SK-N-SH treated with all-trans-retinoic acid at 6 μM for 48 hours (cell line): ENCODE measurements around the gene KMT2D.

ENCODE experiments used
- ATAC-seq: fragments of 200-7000 bp; cut with Tn5 transposase; 3 replicates; pipeline ENCODE4 v1.9.1; 2020; ENCODE audit warnings: mild to moderate bottlenecking, moderate library complexity
- ARNTL ChIP-seq: fragments of 450-650 bp; formaldehyde crosslinking; IDR thresholded peaks from 2 replicates; pipeline ENCODE4 v1.5.0; 2020; ENCODE audit warnings: low read depth, mild to moderate bottlenecking, moderate library complexity, borderline replicate concordance
- BACH2 ChIP-seq: fragments of 250-450 bp; sonication (Bioruptor Pico); IDR thresholded peaks from 2 replicates; pipeline ENCODE4 v1.9.0; 2021; ENCODE audit warnings: mild to moderate bottlenecking, borderline replicate concordance
- CREB5 ChIP-seq: fragments of 250-450 bp; sonication (Bioruptor Pico); IDR thresholded peaks from 2 replicates; pipeline ENCODE4 v1.5.1; 2020; ENCODE audit warnings: low read depth, mild to moderate bottlenecking, moderate library complexity
- CSDC2 ChIP-seq: fragments of 250-450 bp; sonication (Bioruptor Pico); IDR thresholded peaks from 2 replicates; pipeline ENCODE4 v1.5.0; 2020; ENCODE audit warnings: mild to moderate bottlenecking, moderate library complexity
- CSRNP3 ChIP-seq: fragments of 250-450 bp; sonication (Bioruptor Pico); IDR thresholded peaks from 2 replicates; pipeline ENCODE4 v1.5.1; 2021; ENCODE audit warnings: mild to moderate bottlenecking, moderate library complexity
- ESRRG ChIP-seq: fragments of 250-450 bp; sonication (Bioruptor Pico); IDR thresholded peaks from 2 replicates; pipeline ENCODE4 v1.6.1; 2021; ENCODE audit warnings: mild to moderate bottlenecking
- GLIS3 ChIP-seq: fragments of 250-450 bp; sonication (Bioruptor Pico); IDR thresholded peaks from 2 replicates; pipeline ENCODE4 v1.5.0; 2020; ENCODE audit warnings: mild to moderate bottlenecking, moderate library complexity
- ISL1 ChIP-seq: fragments of 250-450 bp; sonication (Bioruptor Pico); IDR thresholded peaks from 2 replicates; pipeline ENCODE4 v2.1.2; 2022; ENCODE audit warnings: mild to moderate bottlenecking, moderate library complexity
- OSR1 ChIP-seq: fragments of 250-450 bp; sonication (Bioruptor Pico); IDR thresholded peaks from 2 replicates; pipeline ENCODE4 v1.8.0; 2022; ENCODE audit warnings: moderate library complexity, mild to moderate bottlenecking, inconsistent platforms
- PPARA ChIP-seq: fragments of 250-450 bp; sonication (Bioruptor Pico); IDR thresholded peaks from 2 replicates; pipeline ENCODE4 v1.5.0; 2020; ENCODE audit warnings: mild to moderate bottlenecking, borderline replicate concordance
- RARB ChIP-seq: fragments of 250-450 bp; sonication (Bioruptor Pico); IDR thresholded peaks from 2 replicates; pipeline ENCODE4 v1.8.0; 2021; ENCODE audit warnings: mild to moderate bottlenecking, moderate library complexity
- SNAI2 ChIP-seq: fragments of 250-450 bp; sonication (Bioruptor Pico); IDR thresholded peaks from 2 replicates; pipeline ENCODE4 v1.5.0; 2020; ENCODE audit warnings: mild to moderate bottlenecking, moderate library complexity
- TCF4 ChIP-seq: fragments of 250-450 bp; sonication (Bioruptor Pico); IDR thresholded peaks from 2 replicates; pipeline ENCODE4 v1.8.0; 2021; ENCODE audit warnings: mild to moderate bottlenecking, moderate library complexity, borderline replicate concordance
- TOX ChIP-seq: fragments of 250-450 bp; sonication (Bioruptor Pico); IDR thresholded peaks from 2 replicates; pipeline ENCODE4 v1.8.0; 2021; ENCODE audit warnings: mild to moderate bottlenecking, moderate library complexity, borderline replicate concordance
- TSHZ2 ChIP-seq: fragments of 250-450 bp; sonication (Bioruptor Pico); IDR thresholded peaks from 2 replicates; pipeline ENCODE4 v1.5.0; 2020; ENCODE audit warnings: mild to moderate bottlenecking, moderate library complexity
- ZC3H10 ChIP-seq: fragments of 250-450 bp; sonication (Bioruptor Pico); IDR thresholded peaks from 2 replicates; pipeline ENCODE4 v1.5.1; 2021; ENCODE audit warnings: mild to moderate bottlenecking, moderate library complexity
- ZFP3 ChIP-seq: fragments of 250-450 bp; sonication (Bioruptor Pico); IDR thresholded peaks from 2 replicates; pipeline ENCODE4 v1.5.0; 2020; ENCODE audit warnings: mild to moderate bottlenecking, moderate library complexity
- ZFP30 ChIP-seq: fragments of 450-650 bp; formaldehyde crosslinking; IDR thresholded peaks from 2 replicates; pipeline ENCODE4 v1.5.0; 2022; ENCODE audit warnings: mild to moderate bottlenecking, moderate library complexity
- ZNF70 ChIP-seq: fragments of 450-650 bp; formaldehyde crosslinking; IDR thresholded peaks from 2 replicates; pipeline ENCODE4 v1.5.0; 2020; ENCODE audit warnings: mild to moderate bottlenecking, moderate library complexity
- ZNF8 ChIP-seq: fragments of 450-650 bp; formaldehyde crosslinking; IDR thresholded peaks from 2 replicates; pipeline ENCODE4 v1.5.0; 2020; ENCODE audit warnings: mild to moderate bottlenecking, moderate library complexity
- TF ChIP-seq, protein P1 (sequence below): fragments of 250-450 bp; sonication (Bioruptor Pico); IDR thresholded peaks from 2 replicates; pipeline ENCODE4 v1.8.0; 2020; ENCODE audit warnings: mild to moderate bottlenecking, moderate library complexity, borderline replicate concordance

Gene KMT2D

DNA sequence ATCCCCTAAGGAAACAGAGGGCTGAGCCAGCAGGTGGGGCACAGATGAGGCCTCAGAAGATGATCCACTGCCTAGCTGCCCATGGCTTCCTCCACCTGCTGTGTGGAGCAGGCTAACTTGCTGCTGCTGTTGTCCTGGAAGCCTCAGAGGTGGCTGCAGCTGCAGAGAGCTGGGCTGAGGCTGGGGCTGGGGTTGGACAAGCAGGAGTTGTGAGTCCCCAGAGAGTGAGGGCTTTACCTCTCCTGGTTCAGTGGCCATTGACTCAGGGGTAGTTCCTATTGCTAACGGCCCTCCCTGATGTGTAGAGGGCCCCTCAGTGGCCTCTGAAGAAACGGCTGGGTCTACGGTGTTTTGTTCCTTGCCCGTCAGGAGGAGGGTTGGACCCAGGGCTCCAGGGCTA is 28.3 kb downstream of the KMT2D start (continued):
- TF ChIP-seq TCF4 (CRISPR knock-in tag) (no peak), PPARA (CRISPR knock-in tag) (no peak), GLIS3 (no peak), RARB (no peak), ZNF8 (CRISPR knock-in tag) (no peak), ZFP30 (CRISPR knock-in tag) (no peak), ESRRG (CRISPR knock-in tag) (no peak), CREB5 (CRISPR knock-in tag) (no peak)
- TF ChIP-seq, protein P1, sequence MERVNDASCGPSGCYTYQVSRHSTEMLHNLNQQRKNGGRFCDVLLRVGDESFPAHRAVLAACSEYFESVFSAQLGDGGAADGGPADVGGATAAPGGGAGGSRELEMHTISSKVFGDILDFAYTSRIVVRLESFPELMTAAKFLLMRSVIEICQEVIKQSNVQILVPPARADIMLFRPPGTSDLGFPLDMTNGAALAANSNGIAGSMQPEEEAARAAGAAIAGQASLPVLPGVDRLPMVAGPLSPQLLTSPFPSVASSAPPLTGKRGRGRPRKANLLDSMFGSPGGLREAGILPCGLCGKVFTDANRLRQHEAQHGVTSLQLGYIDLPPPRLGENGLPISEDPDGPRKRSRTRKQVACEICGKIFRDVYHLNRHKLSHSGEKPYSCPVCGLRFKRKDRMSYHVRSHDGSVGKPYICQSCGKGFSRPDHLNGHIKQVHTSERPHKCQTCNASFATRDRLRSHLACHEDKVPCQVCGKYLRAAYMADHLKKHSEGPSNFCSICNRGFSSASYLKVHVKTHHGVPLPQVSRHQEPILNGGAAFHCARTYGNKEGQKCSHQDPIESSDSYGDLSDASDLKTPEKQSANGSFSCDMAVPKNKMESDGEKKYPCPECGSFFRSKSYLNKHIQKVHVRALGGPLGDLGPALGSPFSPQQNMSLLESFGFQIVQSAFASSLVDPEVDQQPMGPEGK (CRISPR knock-in tag) = no peak

DNA sequence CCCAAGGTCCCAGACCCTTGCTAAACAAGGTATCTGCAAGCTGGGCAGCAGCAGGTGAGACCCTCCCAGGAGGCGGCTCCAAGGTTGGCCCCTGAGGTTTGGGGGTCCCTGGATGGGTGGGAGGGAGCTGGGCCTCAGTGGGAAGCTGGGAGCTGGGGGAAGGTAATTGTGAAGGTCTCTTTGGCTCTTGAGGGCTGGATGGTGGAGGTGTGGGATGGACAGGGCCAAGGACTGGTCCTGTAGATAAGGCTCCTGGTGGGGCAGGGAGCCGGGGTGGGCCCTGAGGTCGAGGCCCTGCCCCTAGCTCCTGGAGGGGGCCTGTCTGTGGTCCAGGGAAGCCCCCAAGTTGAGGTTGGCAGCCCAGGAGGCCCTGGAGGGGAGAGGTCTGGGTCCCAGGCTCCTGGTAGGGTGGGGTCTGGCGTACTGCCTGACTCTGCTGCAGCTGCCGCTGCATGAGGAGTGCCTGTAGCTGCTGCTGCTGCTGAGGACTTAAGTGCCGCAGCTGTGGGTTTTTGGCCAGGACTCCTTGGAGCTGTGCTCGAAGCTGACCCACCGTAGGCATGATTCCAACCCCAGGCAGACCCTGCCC is 28.9 kb downstream of the KMT2D start:
- no peak for ATAC-seq
- TF ChIP-seq ZFP30 (CRISPR knock-in tag) (no peak), ARNTL (CRISPR knock-in tag) (no peak), OSR1 (CRISPR knock-in tag) (no peak), ZNF70 (CRISPR knock-in tag) (no peak), TSHZ2 (CRISPR knock-in tag) (no peak)
- TF ChIP-seq, protein P1 (CRISPR knock-in tag) = no peak

DNA sequence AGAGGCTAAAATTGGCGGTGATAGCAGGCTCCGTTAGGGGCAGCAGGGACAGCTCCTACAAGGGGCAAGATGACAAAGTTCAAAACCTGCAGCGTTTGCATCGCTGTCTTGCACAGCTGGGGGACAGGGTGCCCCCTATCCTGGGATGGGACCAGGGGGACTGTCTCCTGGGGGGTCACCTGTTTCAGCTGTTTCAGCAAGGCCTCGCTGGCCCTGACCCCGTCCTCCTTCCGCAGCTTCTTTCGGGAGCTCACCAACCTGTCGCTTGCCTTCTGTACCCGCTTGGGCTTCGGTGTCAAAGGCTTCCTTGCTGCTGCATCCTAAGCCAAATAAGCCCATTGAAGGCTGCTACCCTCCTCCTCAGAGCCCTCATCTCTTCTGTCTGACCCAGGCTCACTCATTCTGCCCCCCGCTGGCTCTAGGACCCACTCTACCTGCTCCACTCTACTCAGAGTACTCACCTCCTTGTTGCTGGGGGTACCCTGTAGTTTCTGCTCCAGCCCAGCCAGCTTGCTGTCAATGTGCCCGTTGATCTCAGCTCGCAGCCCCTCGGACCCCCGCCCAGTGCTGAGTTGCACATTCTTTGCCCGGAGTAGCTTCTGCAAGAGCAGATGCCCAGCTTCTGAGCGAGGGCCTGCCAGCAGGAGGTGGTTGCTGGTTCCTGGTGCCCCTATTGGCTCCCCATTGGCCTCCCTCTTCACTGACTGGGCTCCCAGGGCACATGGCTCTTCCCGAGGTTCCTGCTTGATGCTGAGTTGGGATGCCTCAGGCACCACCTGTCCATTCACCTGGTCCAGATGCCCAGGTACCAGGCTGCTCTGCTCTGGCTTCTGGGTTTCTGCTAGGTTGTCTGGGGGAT is 29.7 kb downstream of the KMT2D start:
- ATAC-seq = no peak
- TF ChIP-seq TOX (CRISPR knock-in tag) (no peak), RARB (no peak), CSRNP3 (CRISPR knock-in tag) (no peak), BACH2 (CRISPR knock-in tag) (no peak), ZC3H10 (CRISPR knock-in tag) (no peak), GLIS3 (no peak), ZFP30 (CRISPR knock-in tag) (no peak), SNAI2 (CRISPR knock-in tag) (no peak), CSDC2 (CRISPR knock-in tag) (no peak), TSHZ2 (CRISPR knock-in tag) (no peak), PPARA (CRISPR knock-in tag) (no peak), TCF4 (CRISPR knock-in tag) (no peak), CREB5 (CRISPR knock-in tag) (no peak), ISL1 (no peak), ZFP3 (no peak), OSR1 (CRISPR knock-in tag) (no peak), ZNF8 (CRISPR knock-in tag) (no peak), ZNF70 (CRISPR knock-in tag) (no peak)
